ENCODE data around the gene EEA1. TPM values are rescaled to one million over a fixed set of nuclear protein-coding genes. Genes with fewer than 3 reads are reported as not detected.

EEA1 gene
- total RNA-seq, 4 donors from 2014 or later: 11.6 to 25.4 (median 21.7) TPM

GRCh38 chr12:92845329-92845728 is 83.8 kb downstream of the EEA1 start:
- no peaks in the 10 kb centered on the region for H3K9me3 ChIP-seq
- 91 to 99% methylated on average over 3 of the region's 3 CpGs for WGBS, 2 donors (ENCODE audit: low coverage in 1 of 2)
- H3K27me3 ChIP-seq: no peaks in the 10 kb centered on the region
- DNase-seq: no peak
- TF ChIP-seq POLR2AphosphoS5 (IDR thresholded peaks at IDR 0.05) (no peak), CTCF (IDR thresholded peaks at IDR 0.05) (no peak), POLR2A (IDR thresholded peaks at IDR 0.05) (no peak), EP300 (IDR thresholded peaks at IDR 0.05; ENCODE audit: low read depth) (no peak)
- H3K4me3 ChIP-seq: no peak overlapping the region
- peaks cover 0 to 23% (median 4%) of the 10 kb centered on the region in 4 donors for H3K36me3 ChIP-seq
- intact Hi-C loops (cut with DNase I; ENCODE audit: low total_unique reads): no loop called here
- no peak overlapping the region for H3K27ac ChIP-seq
- H3K4me1 ChIP-seq: peaks cover 0 to 5% (median 0%) of the 10 kb centered on the region in 4 donors
- in situ Hi-C loops (cut with MboI; ENCODE audit: low pct_ligation_motif_present in 1 of 4, low pct_unique_long_range_greater_than_20kb in 1 of 4, low sequenced_read_pairs in 3 of 4): no loop called here

- H3K4me1 ChIP-seq: peaks cover 0 to 5% (median 0%) of the 10 kb centered on the region in 4 donors
- H3K27me3 ChIP-seq: no peaks in the 10 kb centered on the region
- no peak for DNase-seq
- no peak overlapping the region for H3K27ac ChIP-seq
- peaks cover 0 to 25% (median 4%) of the 10 kb centered on the region in 4 donors for H3K36me3 ChIP-seq
- 94 to 100% methylated on average over 1 of the region's 1 CpG for WGBS, 2 donors (ENCODE audit: low coverage in 1 of 2)
- TF ChIP-seq CTCF (IDR thresholded peaks at IDR 0.05) (no peak), EP300 (IDR thresholded peaks at IDR 0.05; ENCODE audit: low read depth) (no peak), POLR2AphosphoS5 (IDR thresholded peaks at IDR 0.05) (no peak)
- in situ Hi-C loops (cut with MboI; ENCODE audit: low pct_ligation_motif_present in 1 of 4, low pct_unique_long_range_greater_than_20kb in 1 of 4, low sequenced_read_pairs in 3 of 4): no loop called here
- H3K4me3 ChIP-seq: no peak overlapping the region
- intact Hi-C loops (cut with DNase I; ENCODE audit: low total_unique reads): no loop called here
- no peaks in the 10 kb centered on the region for H3K9me3 ChIP-seq
These were observed 84.8 kb downstream of the EEA1 start for GRCh38 chr12:92844151-92844763.

- Histone ChIP-seq H3K4me1 (no peaks in the 10 kb centered on the region), H3K27ac (no peak overlapping the region), H3K9me3 (no peaks in the 10 kb centered on the region), H3K4me3 (no peak overlapping the region), H3K36me3 (peaks cover 0 to 28% (median 2%) of the 10 kb centered on the region in 4 donors), H3K27me3 (no peaks in the 10 kb centered on the region)
- DNase-seq: no peak
- TF ChIP-seq POLR2AphosphoS5 (IDR thresholded peaks at IDR 0.05): no peak
- no peak for TF ChIP-seq POLR2A (IDR thresholded peaks at IDR 0.05)
- no peak for TF ChIP-seq CTCF (IDR thresholded peaks at IDR 0.05)
- no peak for TF ChIP-seq EP300 (IDR thresholded peaks at IDR 0.05; ENCODE audit: low read depth)
- in situ Hi-C loops (cut with MboI; ENCODE audit: low pct_ligation_motif_present in 1 of 4, low pct_unique_long_range_greater_than_20kb in 1 of 4, low sequenced_read_pairs in 3 of 4): no loop called here
- intact Hi-C loops (cut with DNase I; ENCODE audit: low total_unique reads): no loop called here
- 77 to 85% methylated on average over 4 to 7 of the region's 7 CpGs for WGBS, 2 donors (ENCODE audit: low coverage in 1 of 2)
These were observed 99.3 kb downstream of the EEA1 start for GRCh38 chr12:92829686-92830282.

- in situ Hi-C loops (cut with MboI; ENCODE audit: low pct_ligation_motif_present in 1 of 4, low pct_unique_long_range_greater_than_20kb in 1 of 4, low sequenced_read_pairs in 3 of 4): no loop called here
- Histone ChIP-seq H3K27ac (no peak overlapping the region), H3K9me3 (no peaks in the 10 kb centered on the region), H3K4me1 (no peaks in the 10 kb centered on the region), H3K27me3 (no peaks in the 10 kb centered on the region), H3K36me3 (peaks cover 0 to 28% (median 2%) of the 10 kb centered on the region in 4 donors), H3K4me3 (no peak overlapping the region)
- WGBS, 2 donors (ENCODE audit: low coverage in 1 of 2): 92 to 95% methylated on average over 4 of the region's 4 CpGs
- intact Hi-C loops (cut with DNase I; ENCODE audit: low total_unique reads): no loop called here
- TF ChIP-seq POLR2A (IDR thresholded peaks at IDR 0.05): no peak
- TF ChIP-seq POLR2AphosphoS5 (IDR thresholded peaks at IDR 0.05): no peak
- TF ChIP-seq CTCF (IDR thresholded peaks at IDR 0.05): no peak
- no peak for TF ChIP-seq EP300 (IDR thresholded peaks at IDR 0.05; ENCODE audit: low read depth)
- DNase-seq: no peak
These were observed 100.5 kb downstream of the EEA1 start for GRCh38 chr12:92828565-92828964.

Data from transverse colon (tissue), 4 donors.